Urinary bladder (tissue), 4 donors: ENCODE data around the gene NFYB. TPM values are rescaled to one million over a fixed set of nuclear protein-coding genes. Genes with fewer than 3 reads are reported as not detected.
"Not testable (repeated sequence)": the region's sequence is repeated elsewhere in the genome, so short reads cannot be mapped to it uniquely, and the experiment has no call there.

Experiments used
- DNase-seq: peaks from one replicate; pipeline ENCODE4 v3.0.0-alpha.2; 2015; ENCODE audit errors: extremely low spot score
- H3K27ac ChIP-seq: one replicate; pipeline ENCODE4 v1.5.1; 2013; ENCODE audit warnings: low read depth, mild to moderate bottlenecking, moderate library complexity
- H3K36me3 ChIP-seq: one replicate; pipeline ENCODE4 v1.6.1; 2013; ENCODE audit warnings: mild to moderate bottlenecking, moderate library complexity; ENCODE audit not compliant: insufficient read depth
- H3K4me1 ChIP-seq: one replicate; pipeline ENCODE4 v1.6.1; 2013; ENCODE audit warnings: mild to moderate bottlenecking, moderate library complexity; ENCODE audit not compliant: insufficient read depth
- H3K4me3 ChIP-seq: one replicate; pipeline ENCODE4 v1.5.1; 2013; ENCODE audit warnings: low read depth, low read length
- WGBS: extraction: QIAGEN DNeasy Blood & Tissue Kit; methylation state at CpG from one replicate; pipeline ENCODE4 v1.1.7; 2013; 5-methylcytosine and 5-hydroxymethylcytosine counted together
- polyA plus RNA-seq: library from polyadenylated mRNA; stranded (reverse); fragments of 200-250 nt; gene quantifications from one replicate; pipeline ENCODE4 v1.2.3, GENCODE V29; 2013
- total RNA-seq: library from RNA; depleted of rRNA; stranded (reverse); fragments of >200 nt; gene quantifications from one replicate; pipeline ENCODE4 v1.2.3, GENCODE V29; 2014
- donor health status: healthy with polysubstance abuse.
- donor health status: healthy.

Gene NFYB
- total RNA-seq (43.7 TPM), polyA plus RNA-seq (55.9 TPM)

DNA sequence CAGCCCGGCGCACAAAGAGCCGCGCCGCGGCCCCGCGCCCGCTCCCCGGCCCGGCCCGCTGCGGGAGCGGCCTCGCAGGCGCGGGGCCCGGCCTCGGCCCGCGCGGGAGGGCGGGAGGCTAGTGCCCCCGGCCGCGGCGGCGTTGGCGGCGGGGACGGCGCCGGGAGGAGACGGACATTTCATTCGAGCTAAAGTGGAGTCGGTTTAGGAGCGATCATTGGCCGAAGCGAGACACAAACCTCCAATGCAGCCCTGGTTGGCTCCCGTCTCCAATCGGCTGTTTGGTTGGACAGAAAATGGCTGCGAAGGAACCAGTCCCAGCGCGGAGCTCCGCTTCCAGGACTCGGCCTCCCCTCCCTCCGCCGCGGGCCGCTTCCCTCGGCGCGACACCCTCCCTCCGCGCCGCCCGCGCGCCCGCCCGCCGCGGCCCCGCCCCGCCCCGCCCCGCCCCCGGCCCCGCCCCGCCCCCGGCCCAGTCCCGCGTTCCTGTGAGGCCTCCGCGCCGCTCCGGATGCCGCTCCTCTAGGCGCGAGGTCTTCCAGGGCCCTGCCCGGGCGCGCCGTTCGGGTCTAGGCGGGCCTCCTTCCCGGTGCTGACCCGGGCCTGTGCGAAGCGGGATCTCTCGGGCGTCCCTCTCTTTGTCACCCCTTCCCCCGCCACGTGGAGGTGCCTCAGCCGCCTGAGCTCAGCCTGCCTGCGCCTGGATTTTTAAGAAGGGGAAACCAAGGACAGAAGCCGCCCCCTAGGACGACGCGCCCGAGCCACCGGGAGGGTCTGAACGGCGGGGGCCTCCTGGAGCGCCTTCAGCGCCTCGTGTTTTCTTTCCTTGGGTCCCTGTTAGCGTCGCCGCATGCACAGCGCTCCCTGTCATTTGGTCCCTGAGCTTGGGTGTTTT is at the start of gene NFYB:
TSS of gene NFYB (minus strand) at position 309 of the 895 bp plus-strand sequence. CDS start 2,757 bp downstream, outside the sequence.
- DNase-seq, result peak; percentile 94
- no peaks in the 10 kb centered on the region for H3K36me3 ChIP-seq
- peak within 1 kb of the TSS; percentile 82 for H3K27ac ChIP-seq
- WGBS, result 3% methylated on average over 106 of the region's 111 CpGs
- H3K4me1 ChIP-seq, result no peaks in the 10 kb centered on the region
- peak within 1 kb of the TSS; percentile 96 for H3K4me3 ChIP-seq

DNA sequence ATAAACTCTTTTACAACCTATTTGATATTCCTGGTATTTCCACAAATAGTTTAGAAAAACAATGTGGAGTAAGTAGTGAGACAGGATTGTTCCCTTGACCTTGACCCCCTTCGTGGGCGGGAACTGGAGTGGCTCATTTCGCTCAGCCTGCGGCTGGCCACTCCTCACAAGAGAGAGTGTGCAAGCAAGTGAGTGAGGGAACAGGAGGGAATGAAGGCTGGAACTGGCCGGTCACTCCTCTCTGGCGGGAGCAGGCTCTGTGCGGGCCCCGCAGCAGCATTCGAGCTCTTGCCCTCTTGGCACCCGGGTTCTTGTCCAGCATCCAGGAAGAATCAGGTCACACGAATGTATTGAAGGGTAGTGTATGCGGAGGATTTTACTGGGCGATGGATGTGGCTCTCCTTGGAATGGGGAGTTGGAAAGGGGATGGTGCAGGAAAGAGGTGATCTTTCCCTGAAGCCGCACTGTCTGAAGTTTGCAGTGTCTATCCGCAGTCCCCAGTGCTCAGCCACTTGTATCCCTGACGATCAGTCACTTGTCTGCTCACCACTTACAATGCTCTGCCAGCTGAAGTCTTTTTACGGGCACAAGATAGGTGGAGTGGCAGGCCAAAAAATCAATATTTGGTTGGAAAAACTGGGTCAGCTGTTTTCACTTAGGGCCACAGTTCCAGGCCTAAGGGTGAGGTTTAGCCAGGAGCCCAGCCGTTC is 49.6 kb upstream of the NFYB start:
- WGBS, result 94% methylated on average over 18 of the region's 18 CpGs
- Histone ChIP-seq H3K4me1 (no peaks in the 10 kb centered on the region), H3K27ac (no peak overlapping the region), H3K4me3 (no peak overlapping the region), H3K36me3 (no peaks in the 10 kb centered on the region)
- DNase-seq, result no peak

DNA sequence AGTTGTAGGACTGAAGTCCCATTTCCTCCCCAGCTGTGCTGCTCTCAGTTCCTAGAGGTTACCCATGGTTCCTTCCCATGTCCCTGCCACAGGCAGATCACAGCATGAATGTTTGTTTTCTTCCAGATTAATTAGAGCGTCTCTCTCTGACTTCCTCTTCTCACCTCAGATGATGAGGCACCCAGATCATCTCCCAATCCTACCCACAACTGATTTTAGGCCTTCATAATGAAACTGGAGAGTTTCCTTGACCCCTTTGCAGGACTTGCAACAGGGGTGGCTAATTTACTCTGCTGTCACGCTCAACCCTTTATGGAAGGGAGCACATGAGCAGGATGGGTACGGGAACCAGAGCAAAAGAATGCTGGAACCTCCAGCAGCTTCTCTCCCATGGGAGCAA is 45.4 kb upstream of the NFYB start:
- no peak overlapping the region for H3K27ac ChIP-seq
- H3K4me1 ChIP-seq, result no peaks in the 10 kb centered on the region
- no peaks in the 10 kb centered on the region for H3K36me3 ChIP-seq
- H3K4me3 ChIP-seq, result no peak overlapping the region
- 96% methylated on average over 3 of the region's 3 CpGs for WGBS
- no peak for DNase-seq

DNA sequence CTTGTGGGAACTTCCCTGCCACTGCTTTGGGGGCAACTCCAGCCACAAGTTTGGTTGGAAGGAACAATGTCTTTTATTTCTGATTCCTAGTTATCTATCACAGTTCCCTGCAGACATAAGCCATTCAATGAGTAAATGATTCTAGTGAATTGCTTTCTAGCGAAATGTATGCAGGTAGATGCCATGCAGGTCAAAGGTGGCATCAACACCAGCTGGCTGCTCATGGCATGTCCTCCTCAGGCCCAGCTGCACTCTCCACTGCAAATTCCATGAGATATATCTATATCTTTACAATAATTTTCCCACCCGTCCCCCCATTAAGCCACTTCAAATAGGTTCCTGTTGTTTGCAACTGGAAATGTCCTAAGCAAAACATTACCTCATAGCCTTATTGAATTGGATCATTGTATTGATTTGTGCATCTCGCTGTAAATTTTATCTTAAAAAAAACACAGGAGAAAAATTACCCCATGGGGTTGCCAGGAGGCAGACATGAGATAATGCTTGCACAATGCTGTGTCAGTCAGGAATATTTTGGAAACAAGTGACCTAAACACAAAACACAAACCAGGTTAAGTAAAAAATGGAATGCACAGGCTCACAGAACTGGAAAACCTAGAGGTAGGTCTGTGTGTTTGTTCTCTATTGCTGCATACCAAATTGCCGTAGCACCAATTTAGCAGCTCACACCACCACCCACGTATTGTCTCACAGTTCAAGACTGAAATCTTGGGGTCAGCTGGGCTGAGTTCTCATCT is 44.8 kb upstream of the NFYB start:
- WGBS, result 91% methylated on average over 5 of the region's 5 CpGs
- Histone ChIP-seq H3K36me3 (no peaks in the 10 kb centered on the region), H3K27ac (no peak overlapping the region), H3K4me1 (no peaks in the 10 kb centered on the region), H3K4me3 (no peak overlapping the region)
- DNase-seq, result no peak

DNA sequence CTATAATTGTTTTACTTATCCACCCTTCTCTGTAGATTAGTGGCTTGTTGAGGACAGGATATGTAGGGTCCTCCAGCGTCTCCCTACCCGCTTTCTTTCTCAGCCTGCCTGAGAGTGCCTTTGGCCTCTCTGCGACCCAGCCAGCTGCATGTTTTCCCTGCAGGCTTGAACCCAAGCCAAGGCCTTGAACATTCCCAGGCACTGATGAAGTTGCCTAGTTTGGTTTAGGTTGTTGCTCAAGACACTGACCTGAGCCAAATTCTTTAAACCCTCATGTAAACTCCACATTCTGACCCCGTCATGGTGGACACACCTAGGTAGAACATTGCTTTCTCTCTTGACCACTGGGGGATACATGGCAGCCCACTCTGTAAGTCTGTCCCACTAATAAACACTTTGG is 44.1 kb upstream of the NFYB start:
- WGBS, result 28% methylated on average over 4 of the region's 4 CpGs
- Histone ChIP-seq H3K36me3 (no peaks in the 10 kb centered on the region), H3K27ac (no peak overlapping the region), H3K4me1 (no peaks in the 10 kb centered on the region), H3K4me3 (no peak overlapping the region)
- DNase-seq, result no peak

DNA sequence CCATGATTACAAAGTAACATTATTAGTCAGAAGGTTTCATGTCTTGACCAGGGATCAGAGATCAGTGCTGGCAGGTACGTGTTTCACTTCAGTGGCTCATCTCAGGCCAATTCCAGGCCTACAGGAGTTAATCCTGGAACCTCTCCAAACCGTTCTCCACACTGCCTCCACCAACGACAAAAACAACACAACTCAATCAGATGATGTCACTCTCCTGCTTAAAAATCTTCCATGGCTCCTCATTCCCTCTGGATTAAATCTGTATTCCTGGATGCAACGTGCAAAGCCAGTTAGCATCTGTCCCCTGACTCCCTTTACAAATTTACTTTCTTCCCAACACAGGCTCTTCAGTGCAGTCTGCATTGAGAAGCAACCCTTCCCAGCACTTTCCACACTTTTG is 43.3 kb upstream of the NFYB start:
- H3K4me1 ChIP-seq, result no peaks in the 10 kb centered on the region
- H3K36me3 ChIP-seq, result no peaks in the 10 kb centered on the region
- no peak overlapping the region for H3K4me3 ChIP-seq
- no peak for DNase-seq
- 27% methylated on average over 4 of the region's 4 CpGs for WGBS
- no peak overlapping the region for H3K27ac ChIP-seq

DNA sequence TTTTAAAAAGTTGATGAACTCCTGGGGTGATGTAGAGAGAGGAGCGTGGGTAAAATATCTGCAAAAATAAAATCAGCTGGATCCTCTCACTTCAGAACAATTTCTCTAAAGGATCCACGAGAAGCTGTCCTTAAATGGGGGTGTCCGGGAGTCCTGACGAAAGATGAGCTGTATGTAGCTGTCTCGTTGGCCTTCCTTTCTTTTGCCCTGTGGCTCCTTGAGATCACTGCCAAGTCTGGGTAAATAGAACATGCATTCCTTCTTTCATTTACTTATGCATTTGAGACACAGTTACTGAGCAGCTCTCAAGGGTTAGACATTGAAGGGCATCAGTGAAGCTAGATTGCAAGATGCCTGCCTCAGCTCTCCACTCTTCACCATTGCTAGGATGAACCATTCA is 42.4 kb upstream of the NFYB start:
- Histone ChIP-seq H3K36me3 (no peaks in the 10 kb centered on the region), H3K27ac (no peak overlapping the region), H3K4me1 (no peaks in the 10 kb centered on the region), H3K4me3 (no peak overlapping the region)
- no peak for DNase-seq
- WGBS, result 62% methylated on average over 5 of the region's 5 CpGs

DNA sequence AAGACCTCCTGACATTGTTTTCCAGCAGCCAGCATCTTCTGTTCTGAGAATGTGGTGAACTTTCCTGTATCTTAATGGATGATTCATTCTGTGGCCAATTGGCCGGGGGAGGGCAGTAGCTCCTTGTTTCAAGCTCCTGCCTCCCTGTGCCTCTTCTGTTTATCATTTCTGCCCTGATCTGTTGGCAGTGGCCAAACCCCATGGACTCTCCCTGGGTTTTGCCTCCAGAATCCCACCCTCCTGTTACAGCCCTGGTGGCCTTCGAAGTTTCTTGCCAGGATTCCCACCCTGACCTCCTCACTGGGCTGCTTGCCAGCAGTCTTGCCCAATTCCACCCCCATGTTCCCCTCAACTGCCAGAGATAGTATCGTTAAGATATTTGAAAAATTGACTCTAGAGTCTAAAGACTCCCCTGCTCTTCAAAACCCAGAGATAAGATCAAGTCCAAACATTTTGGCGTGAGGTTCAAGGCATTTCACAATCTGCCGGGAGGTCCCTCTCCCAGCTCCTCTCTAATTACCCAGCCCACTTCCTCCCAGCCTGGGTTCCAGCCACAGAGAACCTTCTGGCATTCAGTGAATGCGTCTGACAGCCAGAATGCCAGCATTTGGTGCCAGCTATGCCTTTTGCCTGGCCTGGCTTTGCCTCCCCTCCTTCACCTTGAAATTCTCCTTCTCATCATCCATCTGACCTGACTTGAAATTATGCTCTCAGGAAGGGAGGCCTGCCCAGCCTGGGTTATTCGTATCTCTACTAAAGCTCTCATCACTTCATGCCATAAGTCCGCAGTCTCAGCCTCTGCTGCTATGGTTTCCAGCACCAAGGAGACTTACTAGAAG is 39.9 kb upstream of the NFYB start:
- DNase-seq, result peak; percentile 32
- Histone ChIP-seq H3K4me3 (no peak overlapping the region), H3K36me3 (no peaks in the 10 kb centered on the region), H3K4me1 (no peaks in the 10 kb centered on the region), H3K27ac (peak overlapping the region; percentile 49)
- WGBS, result 19% methylated on average over 8 of the region's 8 CpGs

DNA sequence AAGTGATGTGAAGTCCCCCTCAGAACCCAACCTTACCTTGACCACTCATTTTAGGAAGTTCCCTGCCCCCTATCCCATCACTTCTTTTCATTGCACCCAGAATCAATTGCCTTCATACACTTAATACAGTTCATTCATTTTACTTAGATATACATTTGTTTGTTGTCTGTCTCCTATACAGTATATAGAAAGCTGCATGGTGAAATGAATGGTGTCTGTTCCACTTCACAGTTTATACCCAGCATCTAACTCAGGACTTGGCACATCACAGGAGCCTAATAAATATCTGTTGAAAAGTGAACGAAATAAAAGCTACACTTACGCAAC is 39.3 kb upstream of the NFYB start:
- DNase-seq, result no peak
- no peaks in the 10 kb centered on the region for H3K36me3 ChIP-seq
- H3K4me1 ChIP-seq, result no peaks in the 10 kb centered on the region
- 6% methylated on average over 2 of the region's 2 CpGs for WGBS
- no peak overlapping the region for H3K4me3 ChIP-seq
- no peak overlapping the region for H3K27ac ChIP-seq

DNA sequence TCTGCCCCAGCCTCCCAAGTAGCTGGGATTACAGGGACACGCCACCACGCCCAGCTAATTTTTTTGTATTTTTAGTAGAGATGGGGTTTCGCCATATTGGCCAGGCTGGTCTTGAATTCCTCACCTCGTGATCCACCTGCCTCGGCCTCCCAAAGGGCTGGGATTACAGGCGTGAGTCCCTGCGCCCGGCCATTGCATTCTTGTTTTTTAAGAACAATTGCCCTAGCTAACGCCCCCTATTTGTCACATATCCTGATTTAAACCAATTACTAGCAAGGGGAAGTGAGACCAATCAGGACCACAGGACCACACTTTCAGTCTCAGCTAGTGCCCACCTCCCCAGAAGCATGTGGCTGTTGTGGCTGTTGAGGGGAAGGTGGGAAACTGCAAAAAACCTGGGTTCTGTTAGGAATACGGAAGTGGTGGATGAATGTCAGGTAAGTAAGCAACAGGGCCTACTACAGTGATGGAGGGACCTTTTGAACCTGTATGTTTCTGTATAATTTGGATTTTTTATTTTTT is 37.8 kb upstream of the NFYB start:
- Histone ChIP-seq H3K4me1 (no peaks in the 10 kb centered on the region), H3K36me3 (no peaks in the 10 kb centered on the region), H3K4me3 (no peak overlapping the region), H3K27ac (no peak overlapping the region)
- no peak for DNase-seq
- 86% methylated on average over 10 of the region's 10 CpGs for WGBS

DNA sequence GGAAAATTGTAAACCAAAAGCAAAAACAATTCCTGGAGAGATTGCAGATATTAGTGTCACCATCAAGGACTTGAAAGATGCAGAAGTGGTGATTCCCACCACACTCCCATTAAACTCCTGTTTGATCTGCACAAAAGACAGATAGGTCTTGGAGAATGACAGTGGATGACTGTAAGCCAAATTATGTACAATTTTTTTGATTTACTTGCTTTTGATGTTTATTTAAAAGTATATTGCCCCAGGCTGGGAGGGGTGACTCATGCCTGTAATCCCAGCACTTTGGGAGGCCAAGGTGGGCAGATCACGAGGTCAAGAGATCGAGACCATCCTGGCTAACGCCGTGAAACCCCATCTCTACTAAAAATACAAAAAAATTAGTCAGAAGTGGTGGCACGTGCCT is 35.8 kb upstream of the NFYB start:
- H3K27ac ChIP-seq, H3K36me3 ChIP-seq, DNase-seq, H3K4me3 ChIP-seq, H3K4me1 ChIP-seq: not testable (repeated sequence)
- 95% methylated on average over 5 of the region's 5 CpGs for WGBS

DNA sequence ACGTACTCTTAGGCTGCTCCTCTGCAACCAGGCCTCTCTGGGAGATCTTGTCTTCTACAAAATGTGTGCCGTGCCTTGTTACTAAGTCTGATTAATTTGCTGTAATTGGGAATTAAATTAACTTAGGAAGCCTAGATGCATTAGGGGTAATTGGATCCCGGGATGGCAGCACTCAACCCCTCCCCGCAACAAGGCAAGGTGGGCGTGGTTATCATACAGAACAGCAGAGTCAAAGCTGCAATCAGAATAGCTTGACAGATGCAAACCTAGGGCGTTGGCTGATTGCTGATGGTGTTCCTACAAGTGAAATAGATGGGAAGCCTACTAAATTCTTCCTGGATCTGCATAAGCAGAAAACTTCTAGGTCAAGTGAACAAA is 34.5 kb upstream of the NFYB start:
- Histone ChIP-seq H3K4me3 (no peak overlapping the region), H3K4me1 (no peaks in the 10 kb centered on the region), H3K27ac (no peak overlapping the region), H3K36me3 (no peaks in the 10 kb centered on the region)
- no peak for DNase-seq
- 91% methylated on average over 6 of the region's 6 CpGs for WGBS
